Duodenal mucosa (tissue), 2 donors: ENCODE data around the gene MEX3B.

ENCODE experiments used
- H3K27ac ChIP-seq: one replicate; pipeline ENCODE4 v1.7.0; 2013; ENCODE audit warnings: low read depth, low read length
- H3K27me3 ChIP-seq, 2 donors: one replicate each; pipeline ENCODE4 v1.7.0; 2013; ENCODE audit warnings: low read length in 2 of 2, control low read depth in 1 of 2; ENCODE audit not compliant: insufficient read depth in 2 of 2, control insufficient read depth in 1 of 2
- H3K36me3 ChIP-seq, 2 donors: one replicate each; pipeline ENCODE4 v1.7.0; 2013; ENCODE audit warnings: low read length in 2 of 2, control low read depth in 1 of 2; ENCODE audit not compliant: insufficient read depth in 2 of 2, control insufficient read depth in 1 of 2
- H3K4me1 ChIP-seq, 2 donors: one replicate each; pipeline ENCODE4 v1.7.0; 2013; ENCODE audit warnings: low read length in 2 of 2, control low read depth in 1 of 2; ENCODE audit not compliant: insufficient read depth in 2 of 2, control insufficient read depth in 1 of 2
- H3K4me3 ChIP-seq, 2 donors: one replicate each; pipeline ENCODE4 v1.7.0; 2013; ENCODE audit warnings: low read length in 2 of 2, low read depth in 1 of 2
- H3K9ac ChIP-seq, 2 donors: one replicate each; pipeline ENCODE4 v1.7.0; 2013; ENCODE audit warnings: low read length in 2 of 2, low read depth in 1 of 2
- H3K9me3 ChIP-seq, 2 donors: one replicate each; pipeline ENCODE4 v1.7.0; 2013; ENCODE audit warnings: low read length in 2 of 2, control low read depth in 1 of 2; ENCODE audit not compliant: control insufficient read depth in 1 of 2

MEX3B gene

GRCh38 chr15:82051664-82052063 lies 5.8 kb upstream of the MEX3B start:
- no peak overlapping the region for H3K27ac ChIP-seq
- peaks cover 3 to 4% of the 10 kb centered on the region in 2 donors for H3K4me1 ChIP-seq
- H3K9me3 ChIP-seq: no peaks in the 10 kb centered on the region
- no peak overlapping the region for H3K4me3 ChIP-seq
- no peaks in the 10 kb centered on the region for H3K36me3 ChIP-seq
- no peak overlapping the region for H3K9ac ChIP-seq
- peaks cover 16 to 24% of the 10 kb centered on the region in 2 donors for H3K27me3 ChIP-seq

- Histone ChIP-seq H3K27me3 (peaks cover 19 to 20% of the 10 kb centered on the region in 2 donors), H3K27ac (no peak overlapping the region), H3K9ac (no peak overlapping the region), H3K36me3 (no peaks in the 10 kb centered on the region), H3K4me1 (peaks cover 4 to 13% of the 10 kb centered on the region in 2 donors), H3K4me3 (no peak overlapping the region), H3K9me3 (no peaks in the 10 kb centered on the region)
These were observed 3.0 kb upstream of the MEX3B start for GRCh38 chr15:82048811-82049210.

GRCh38 chr15:82047453-82048400 lies 1.9 kb upstream of the MEX3B start:
- H3K4me1 ChIP-seq: peaks cover 4 to 13% of the 10 kb centered on the region in 2 donors
- no peaks in the 10 kb centered on the region for H3K9me3 ChIP-seq
- no peaks in the 10 kb centered on the region for H3K36me3 ChIP-seq
- no peak overlapping the region for H3K27ac ChIP-seq
- H3K9ac ChIP-seq: peak overlapping the region; percentile 43
- H3K27me3 ChIP-seq: peaks cover 19 to 20% of the 10 kb centered on the region in 2 donors
- peak overlapping the region; percentile 65 to 88 for H3K4me3 ChIP-seq

- Histone ChIP-seq H3K36me3 (no peaks in the 10 kb centered on the region), H3K27me3 (peaks cover 19 to 20% of the 10 kb centered on the region in 2 donors), H3K4me1 (peaks cover 4 to 13% of the 10 kb centered on the region in 2 donors), H3K4me3 (peak overlapping the region; percentile 78 to 88), H3K27ac (peak overlapping the region; percentile 81), H3K9me3 (no peaks in the 10 kb centered on the region), H3K9ac (peak overlapping the region; percentile 63 to 64)
These were observed 1.0 kb upstream of the MEX3B start for GRCh38 chr15:82046666-82047452.

- no peaks in the 10 kb centered on the region for H3K36me3 ChIP-seq
- H3K4me3 ChIP-seq: peak overlapping the region; percentile 68 to 78
- H3K9ac ChIP-seq: peak overlapping the region in 1 of 2 donors; percentile 25
- H3K4me1 ChIP-seq: peaks cover 4 to 13% of the 10 kb centered on the region in 2 donors
- H3K27ac ChIP-seq: peak overlapping the region; percentile 73
- no peaks in the 10 kb centered on the region for H3K9me3 ChIP-seq
- peaks cover 19 to 20% of the 10 kb centered on the region in 2 donors for H3K27me3 ChIP-seq
These were observed 483 bp downstream of the MEX3B start for GRCh38 chr15:82045179-82045891.

- H3K4me3 ChIP-seq: peak overlapping the region; percentile 68 to 78
- peaks cover 19 to 20% of the 10 kb centered on the region in 2 donors for H3K27me3 ChIP-seq
- H3K9ac ChIP-seq: peak overlapping the region in 1 of 2 donors; percentile 38
- no peak overlapping the region for H3K27ac ChIP-seq
- no peaks in the 10 kb centered on the region for H3K9me3 ChIP-seq
- no peaks in the 10 kb centered on the region for H3K36me3 ChIP-seq
- H3K4me1 ChIP-seq: peaks cover 4 to 13% of the 10 kb centered on the region in 2 donors
These were observed 1.2 kb downstream of the MEX3B start for GRCh38 chr15:82044373-82045178.

GRCh38 chr15:82043796-82044372 lies 1.9 kb downstream of the MEX3B start:
- no peak overlapping the region for H3K27ac ChIP-seq
- peaks cover 18 to 19% of the 10 kb centered on the region in 2 donors for H3K27me3 ChIP-seq
- H3K9ac ChIP-seq: peak overlapping the region in 1 of 2 donors; percentile 38
- no peaks in the 10 kb centered on the region for H3K9me3 ChIP-seq
- peaks cover 4 to 13% of the 10 kb centered on the region in 2 donors for H3K4me1 ChIP-seq
- H3K4me3 ChIP-seq: peak overlapping the region; percentile 68 to 78
- H3K36me3 ChIP-seq: no peaks in the 10 kb centered on the region

GRCh38 chr15:82043130-82043673 lies 2.6 kb downstream of the MEX3B start:
- Histone ChIP-seq H3K9ac (no peak overlapping the region), H3K4me3 (no peak overlapping the region), H3K9me3 (no peaks in the 10 kb centered on the region), H3K4me1 (peaks cover 4 to 13% of the 10 kb centered on the region in 2 donors), H3K36me3 (no peaks in the 10 kb centered on the region), H3K27ac (no peak overlapping the region), H3K27me3 (peaks cover 11 to 14% of the 10 kb centered on the region in 2 donors)

- Histone ChIP-seq H3K27ac (no peak overlapping the region), H3K4me1 (peaks cover 0 to 10% of the 10 kb centered on the region in 2 donors), H3K9me3 (no peaks in the 10 kb centered on the region), H3K4me3 (no peak overlapping the region), H3K9ac (no peak overlapping the region), H3K36me3 (no peaks in the 10 kb centered on the region), H3K27me3 (peaks cover 3 to 14% of the 10 kb centered on the region in 2 donors)
These were observed 5.0 kb downstream of the MEX3B start for GRCh38 chr15:82040862-82041261.
